LNCAP (cell line): Measurements from ENCODE around the gene FAM76B.
A peak's percentile ranks its signal among the peaks of the same experiment; 100 is the strongest.

Experiments
- CTCF ChIP-seq: fragments of 450-650 bp; IDR thresholded peaks from 2 replicates; pipeline ENCODE4 v1.5.1; 2017; ENCODE audit warnings: mild to moderate bottlenecking

The FAM76B gene

DNA sequence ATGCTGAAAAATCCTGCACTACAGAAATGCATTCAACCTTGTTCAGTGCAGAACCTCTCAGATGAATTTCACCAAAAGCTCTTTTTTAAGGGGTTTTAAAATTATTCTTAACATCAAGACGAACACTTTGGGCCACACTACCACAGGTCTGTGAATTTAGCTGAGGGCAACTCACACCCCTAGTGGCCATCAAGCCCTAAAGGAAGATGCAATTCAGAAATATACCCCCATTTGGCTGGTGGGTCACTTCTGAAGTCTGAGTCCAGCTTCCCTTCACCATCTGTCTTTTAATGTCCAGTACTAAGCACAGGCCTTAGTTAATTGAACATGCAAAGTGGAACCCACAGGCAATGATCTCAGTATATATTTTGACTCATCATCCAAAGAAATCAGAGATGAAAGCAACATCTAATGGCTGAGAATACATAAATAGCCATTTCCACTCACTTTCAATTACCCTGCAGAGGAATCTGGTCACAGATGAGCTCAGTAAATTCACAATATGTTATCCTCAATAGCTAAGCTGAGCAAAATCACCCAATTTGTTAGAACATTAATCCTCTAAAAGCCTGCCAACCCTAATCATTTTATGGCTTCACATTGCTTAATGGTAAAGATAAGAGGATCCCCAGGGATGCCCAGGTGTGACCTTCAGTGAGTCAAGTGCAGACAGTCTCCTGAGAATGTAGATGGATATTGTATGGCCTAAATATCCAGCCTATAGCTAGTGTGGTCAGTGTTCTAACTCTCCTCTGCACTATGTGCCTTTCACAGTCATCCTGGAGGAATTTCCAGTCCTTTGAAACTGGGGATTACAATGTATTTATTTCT lies 50.3 kb downstream of the FAM76B start:
- TF ChIP-seq CTCF: peak; percentile 34; the same call in 1 of the 2 replicates

- TF ChIP-seq CTCF: no peak
These were observed 52.8 kb downstream of the FAM76B start for GRCh38 chr11:95736809-95737208.

DNA sequence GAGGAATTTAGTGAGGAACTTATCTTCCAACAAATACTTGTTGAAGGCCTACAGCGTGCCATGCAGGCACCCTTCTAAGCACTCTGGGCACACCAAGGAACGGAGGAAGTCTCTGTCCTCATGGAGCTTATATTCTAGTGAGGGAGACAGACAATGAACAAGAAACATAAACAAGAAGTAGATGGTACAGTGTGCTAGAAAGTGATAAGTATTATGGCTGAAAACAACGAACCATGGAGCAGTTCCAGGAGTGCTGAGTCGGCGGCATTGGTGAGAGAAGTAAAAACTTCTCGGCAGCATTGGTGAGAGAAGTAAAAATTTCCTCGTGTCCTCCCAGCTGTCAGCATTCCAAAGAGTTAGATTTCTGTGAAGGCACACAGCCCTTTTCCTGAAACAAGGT lies 53.2 kb downstream of the FAM76B start:
- TF ChIP-seq CTCF: no peak

DNA sequence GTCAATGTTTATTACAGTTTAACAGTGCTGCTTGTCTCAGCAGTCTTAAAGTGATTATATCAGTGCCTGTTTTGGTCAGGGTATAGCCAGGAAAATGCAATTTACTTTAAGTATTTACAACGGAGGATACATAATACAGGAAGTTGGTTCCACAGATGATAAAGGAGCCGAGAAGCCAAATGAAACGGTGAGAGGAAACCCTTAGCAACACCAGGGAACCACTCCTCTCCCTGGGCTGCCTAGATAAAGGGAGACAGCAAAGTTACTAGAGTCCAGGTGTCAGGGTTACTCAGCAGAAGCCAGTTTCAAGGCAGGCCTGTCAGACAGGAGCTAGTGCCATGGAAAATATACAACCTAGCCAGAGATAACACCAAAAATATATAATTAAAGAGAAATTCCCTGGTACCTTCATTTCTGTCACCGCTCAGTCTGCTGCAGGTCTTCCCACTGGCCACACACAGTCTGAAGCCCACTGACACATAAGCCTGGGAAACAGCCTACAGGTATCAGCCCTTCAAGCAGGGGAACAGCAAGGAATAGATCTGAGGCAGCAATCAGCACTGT lies 55.5 kb downstream of the FAM76B start:
- no peak for TF ChIP-seq CTCF

DNA sequence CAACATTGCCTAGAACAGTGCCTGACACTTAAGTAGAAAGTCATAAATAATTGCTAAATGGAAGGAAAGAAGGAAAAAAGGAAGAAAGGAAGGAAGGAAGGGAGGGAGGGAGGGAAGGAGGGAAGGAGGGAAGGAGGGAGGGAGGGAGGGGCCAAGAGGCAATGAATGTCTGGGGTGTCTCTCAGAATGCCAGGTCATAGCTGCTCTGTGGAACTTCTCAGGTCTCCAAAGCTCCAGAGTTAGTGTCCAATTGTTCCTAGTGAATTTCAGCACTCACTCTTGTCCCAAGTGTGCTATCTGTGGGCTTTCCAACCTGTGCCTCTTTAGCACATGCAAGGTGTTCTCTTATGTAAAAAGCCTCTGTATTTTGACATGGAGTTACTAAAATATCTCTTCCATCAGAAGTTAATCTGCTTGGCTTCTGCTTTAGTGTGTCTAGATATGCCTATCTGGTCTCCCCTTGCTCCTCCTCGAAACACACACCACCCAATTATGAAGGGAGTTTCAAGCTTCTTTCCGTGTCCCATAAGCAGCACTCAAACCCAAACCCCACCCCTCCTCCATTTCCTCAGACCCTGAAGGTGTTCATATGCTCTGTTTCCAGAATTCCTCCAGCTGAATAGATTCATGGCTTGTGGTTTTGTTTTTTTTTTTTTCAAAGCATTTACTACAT lies 56.5 kb downstream of the FAM76B start:
- TF ChIP-seq CTCF: no peak

GRCh38 chr11:95729462-95729861 lies 60.1 kb downstream of the FAM76B start:
- no peak for TF ChIP-seq CTCF

DNA sequence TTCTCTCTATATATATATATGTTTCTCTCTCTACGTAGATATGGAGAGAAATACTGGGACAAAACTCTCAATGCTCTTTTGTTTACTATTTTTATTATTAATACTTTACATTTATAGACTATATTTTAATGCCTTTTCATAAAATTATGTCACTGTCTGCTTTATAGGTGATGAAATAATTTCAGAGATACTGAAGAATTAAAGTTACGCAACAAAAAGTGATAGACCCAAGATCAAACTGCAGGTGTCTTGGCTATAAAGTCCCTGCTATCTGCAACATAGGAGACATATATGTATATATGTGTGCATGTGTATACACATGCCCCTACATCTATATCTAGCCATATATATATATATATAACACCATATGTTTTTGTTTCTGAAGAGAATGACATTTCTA lies 60.8 kb downstream of the FAM76B start:
- TF ChIP-seq CTCF: no peak
